Fibroblast of lung (primary cell): ENCODE data around the gene GDPD3. TPM values are rescaled to one million over a fixed set of nuclear protein-coding genes. Genes with fewer than 3 reads are reported as not detected.

Experiments
- DNase-seq, 2 donors: peaks; one replicate each; pipeline versions ENCODE4 v3.0.0 to v3.0.0-alpha.2; 2010; ENCODE audit warnings: low read depth in 2 of 2
- H2AFZ ChIP-seq: 2 replicates; pipeline ENCODE4 v1.5.1; 2012; ENCODE audit warnings: low read length, control low read depth, inconsistent platforms
- H3K27ac ChIP-seq: 2 replicates; pipeline ENCODE4 v1.5.1; 2011; ENCODE audit warnings: low read length, control low read depth; ENCODE audit not compliant: insufficient read depth
- H3K27me3 ChIP-seq: 2 replicates; pipeline ENCODE4 v1.5.1; 2011; ENCODE audit warnings: mild to moderate bottlenecking, low read length; ENCODE audit not compliant: control insufficient read depth, insufficient read depth
- H3K36me3 ChIP-seq: 2 replicates; pipeline ENCODE4 v1.5.1; 2011; ENCODE audit warnings: low read length; ENCODE audit not compliant: control insufficient read depth, insufficient read depth
- H3K4me1 ChIP-seq: 2 replicates; pipeline ENCODE4 v1.5.1; 2011; ENCODE audit warnings: low read length; ENCODE audit not compliant: control insufficient read depth, insufficient read depth; ENCODE audit errors: extremely low read depth
- H3K4me2 ChIP-seq: 2 replicates; pipeline ENCODE4 v1.5.1; 2011; ENCODE audit warnings: low read length, control low read depth; ENCODE audit not compliant: insufficient read depth; ENCODE audit errors: extremely low read depth
- H3K4me3 ChIP-seq, 4 experiments: fragments of 200-600 bp in 1 of 4; sonication (generic) in 1 of 4; replicated peaks in 1 of 4; 2 replicates each; pipeline ENCODE4 v1.5.1; 2011 to 2016; ENCODE audit warnings: low read length in 4 of 4, low read depth in 3 of 4, mild to moderate bottlenecking in 3 of 4, control low read depth in 2 of 4, inconsistent platforms in 1 of 4, mixed read lengths in 1 of 4; ENCODE audit not compliant: insufficient read depth in 1 of 4; ENCODE audit errors: control extremely low read depth in 1 of 4
- H3K79me2 ChIP-seq: 2 replicates; pipeline ENCODE4 v1.5.1; 2012; ENCODE audit warnings: mild to moderate bottlenecking, low read length, inconsistent platforms; ENCODE audit not compliant: control insufficient read depth, insufficient read depth
- H3K9ac ChIP-seq: 2 replicates; pipeline ENCODE4 v1.5.1; 2011; ENCODE audit warnings: mild to moderate bottlenecking, low read length, control low read depth; ENCODE audit not compliant: insufficient read depth
- H3K9me3 ChIP-seq: 2 replicates; pipeline ENCODE4 v1.5.1; 2012; ENCODE audit warnings: low read depth, low read length; ENCODE audit not compliant: control insufficient read depth, insufficient read depth
- H4K20me1 ChIP-seq: 2 replicates; pipeline ENCODE4 v1.5.1; 2011; ENCODE audit warnings: low read length; ENCODE audit not compliant: control insufficient read depth, insufficient read depth; ENCODE audit errors: extremely low read depth
- EZH2 ChIP-seq: IDR thresholded peaks from 2 replicates; pipeline ENCODE4 v1.5.1; 2012; ENCODE audit warnings: low read length, control low read depth, mild to moderate bottlenecking; ENCODE audit errors: missing control alignments
- polyA plus RNA-seq, 2 donors: library from polyadenylated mRNA; depleted of rRNA in 1 of 2; stranded (reverse) in 1 of 2; unstranded in 1 of 2; fragments of >200 nt; gene quantifications; 2 replicates each; pipeline ENCODE4 v1.2.1, GENCODE V29; 2011 to 2012; ENCODE audit warnings: missing spikeins in 1 of 2
- total RNA-seq: library from RNA; depleted of rRNA; stranded (reverse); fragments of >200 nt; gene quantifications from 2 replicates; pipeline ENCODE4 v1.2.1, GENCODE V29; 2014
- TF ChIP-seq, protein P1 (sequence below), 2 donors: IDR thresholded peaks in 1 of 2; conservative IDR thresholded peaks in 1 of 2; 1 replicate in 1 of 2; 2 replicates in 1 of 2; pipeline ENCODE4 v1.5.1; 2011 to 2012; ENCODE audit warnings: low read length in 2 of 2, control low read depth in 1 of 2, inconsistent platforms in 1 of 2, low read depth in 1 of 2, mild to moderate bottlenecking in 1 of 2

Gene GDPD3
- total and polyA plus RNA-seq, 2 donors (not counting 1 experiment from before 2014, with no cell fraction given), result 1.2 TPM

DNA sequence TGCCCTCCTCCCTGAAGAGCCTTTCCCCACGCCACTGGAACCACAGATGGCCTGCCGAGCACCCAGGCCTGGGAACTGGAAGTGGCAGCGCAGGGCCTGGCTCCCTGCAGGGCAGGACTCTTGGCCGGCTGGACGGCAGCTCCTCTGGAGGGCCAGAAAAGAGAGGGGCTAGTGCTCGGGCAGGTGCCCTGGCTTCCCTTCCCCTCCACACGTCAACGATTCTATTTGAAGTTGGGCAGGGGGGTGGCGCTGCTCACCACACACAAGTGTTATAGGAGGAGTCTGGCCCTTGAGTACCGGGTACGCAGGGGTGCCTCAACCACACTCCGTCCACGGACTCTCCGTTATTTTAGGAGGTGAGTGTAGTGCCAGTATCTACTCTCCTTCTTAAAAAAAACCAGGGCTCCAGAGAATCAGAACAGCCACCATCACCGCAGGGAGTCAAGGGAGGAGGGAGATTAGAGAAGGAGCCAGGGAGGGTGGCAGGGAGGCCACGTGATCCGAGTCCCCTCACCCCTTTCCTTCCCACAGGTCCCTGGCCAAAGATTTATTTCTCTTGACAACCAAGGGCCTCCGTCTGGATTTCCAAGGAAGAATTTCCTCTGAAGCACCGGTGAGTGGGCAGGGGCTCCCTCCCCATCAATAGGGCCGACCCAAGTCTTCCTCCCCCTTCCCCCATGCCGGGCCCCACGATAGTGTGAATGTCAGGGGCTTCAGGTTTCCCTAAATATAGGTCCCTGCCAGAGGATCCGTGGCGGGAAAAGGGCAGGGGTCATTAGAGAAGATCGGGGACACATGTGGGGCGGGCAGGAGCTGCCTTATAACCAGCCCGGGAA, 49.2 kb downstream of the GDPD3 start:
- peak overlapping the region; percentile 92 for H3K4me2 ChIP-seq
- H3K36me3 ChIP-seq, result peaks cover 17% of the 10 kb centered on the region
- TF ChIP-seq, protein P1, sequence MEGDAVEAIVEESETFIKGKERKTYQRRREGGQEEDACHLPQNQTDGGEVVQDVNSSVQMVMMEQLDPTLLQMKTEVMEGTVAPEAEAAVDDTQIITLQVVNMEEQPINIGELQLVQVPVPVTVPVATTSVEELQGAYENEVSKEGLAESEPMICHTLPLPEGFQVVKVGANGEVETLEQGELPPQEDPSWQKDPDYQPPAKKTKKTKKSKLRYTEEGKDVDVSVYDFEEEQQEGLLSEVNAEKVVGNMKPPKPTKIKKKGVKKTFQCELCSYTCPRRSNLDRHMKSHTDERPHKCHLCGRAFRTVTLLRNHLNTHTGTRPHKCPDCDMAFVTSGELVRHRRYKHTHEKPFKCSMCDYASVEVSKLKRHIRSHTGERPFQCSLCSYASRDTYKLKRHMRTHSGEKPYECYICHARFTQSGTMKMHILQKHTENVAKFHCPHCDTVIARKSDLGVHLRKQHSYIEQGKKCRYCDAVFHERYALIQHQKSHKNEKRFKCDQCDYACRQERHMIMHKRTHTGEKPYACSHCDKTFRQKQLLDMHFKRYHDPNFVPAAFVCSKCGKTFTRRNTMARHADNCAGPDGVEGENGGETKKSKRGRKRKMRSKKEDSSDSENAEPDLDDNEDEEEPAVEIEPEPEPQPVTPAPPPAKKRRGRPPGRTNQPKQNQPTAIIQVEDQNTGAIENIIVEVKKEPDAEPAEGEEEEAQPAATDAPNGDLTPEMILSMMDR (conservative IDR thresholded peaks at IDR 0.05 in 1 of 2, IDR thresholded peaks at IDR 0.05 in 1 of 2; ENCODE audit: low read depth in 1 of 2, low read length in 2 of 2), result peak; percentile 14 to 20
- TF ChIP-seq EZH2, result no peak
- H3K9me3 ChIP-seq, result no peaks in the 10 kb centered on the region
- peaks cover 34% of the 10 kb centered on the region for H3K79me2 ChIP-seq
- H3K27ac ChIP-seq, result peak overlapping the region; percentile 99
- H2AFZ ChIP-seq, result peak overlapping the region; percentile 74
- peak overlapping the region; percentile 98 for H3K9ac ChIP-seq
- DNase-seq, result peak; percentile 52
- no peaks in the 10 kb centered on the region for H4K20me1 ChIP-seq
- no peaks in the 10 kb centered on the region for H3K27me3 ChIP-seq
- peak overlapping the region; percentile 54 to 64 (median 56) for H3K4me3 ChIP-seq
- peaks cover 27% of the 10 kb centered on the region for H3K4me1 ChIP-seq

DNA sequence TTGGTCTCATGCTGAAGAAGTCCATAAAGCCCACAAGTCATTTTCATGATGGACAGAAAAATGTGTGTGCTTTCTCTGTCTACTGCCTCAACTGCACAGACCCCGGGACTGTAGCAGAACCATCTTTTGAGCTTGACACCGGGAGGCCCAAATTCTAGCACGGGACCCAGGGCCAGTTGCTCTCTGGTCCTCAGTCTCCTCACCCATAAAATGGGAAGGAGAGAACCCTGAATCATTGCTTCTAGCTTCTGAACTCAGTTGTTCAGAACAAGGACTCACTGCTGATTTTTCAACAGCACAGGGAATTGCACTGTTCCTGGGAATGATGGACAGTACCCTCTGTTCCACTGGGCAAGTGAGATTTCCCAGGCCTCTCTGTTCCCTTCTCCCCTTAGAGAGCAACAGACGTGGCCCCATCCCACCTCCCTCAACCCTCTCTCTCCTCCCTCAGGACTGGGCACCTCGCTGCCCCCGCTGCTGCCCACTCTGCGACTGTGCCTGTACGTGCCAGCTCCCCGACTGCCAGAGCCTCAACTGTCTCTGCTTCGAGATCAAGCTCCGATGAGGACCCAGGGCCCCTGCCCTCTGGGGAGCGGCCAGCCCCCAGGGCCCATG, 50.0 kb downstream of the GDPD3 start:
- peak overlapping the region; percentile 98 for H3K9ac ChIP-seq
- peaks cover 27% of the 10 kb centered on the region for H3K79me2 ChIP-seq
- H4K20me1 ChIP-seq, result no peaks in the 10 kb centered on the region
- no peaks in the 10 kb centered on the region for H3K27me3 ChIP-seq
- peak overlapping the region; percentile 74 for H2AFZ ChIP-seq
- peaks cover 11% of the 10 kb centered on the region for H3K36me3 ChIP-seq
- peaks cover 22% of the 10 kb centered on the region for H3K4me1 ChIP-seq
- no peaks in the 10 kb centered on the region for H3K9me3 ChIP-seq
- H3K4me3 ChIP-seq, result peak overlapping the region in 1 of 4 experiments; percentile 56
- peak overlapping the region; percentile 99 for H3K27ac ChIP-seq
- TF ChIP-seq, protein P1 (conservative IDR thresholded peaks at IDR 0.05 in 1 of 2, IDR thresholded peaks at IDR 0.05 in 1 of 2; ENCODE audit: low read depth in 1 of 2, low read length in 2 of 2), result no peak
- no peak for TF ChIP-seq EZH2
- DNase-seq, result no peak
- peak overlapping the region; percentile 92 for H3K4me2 ChIP-seq

DNA sequence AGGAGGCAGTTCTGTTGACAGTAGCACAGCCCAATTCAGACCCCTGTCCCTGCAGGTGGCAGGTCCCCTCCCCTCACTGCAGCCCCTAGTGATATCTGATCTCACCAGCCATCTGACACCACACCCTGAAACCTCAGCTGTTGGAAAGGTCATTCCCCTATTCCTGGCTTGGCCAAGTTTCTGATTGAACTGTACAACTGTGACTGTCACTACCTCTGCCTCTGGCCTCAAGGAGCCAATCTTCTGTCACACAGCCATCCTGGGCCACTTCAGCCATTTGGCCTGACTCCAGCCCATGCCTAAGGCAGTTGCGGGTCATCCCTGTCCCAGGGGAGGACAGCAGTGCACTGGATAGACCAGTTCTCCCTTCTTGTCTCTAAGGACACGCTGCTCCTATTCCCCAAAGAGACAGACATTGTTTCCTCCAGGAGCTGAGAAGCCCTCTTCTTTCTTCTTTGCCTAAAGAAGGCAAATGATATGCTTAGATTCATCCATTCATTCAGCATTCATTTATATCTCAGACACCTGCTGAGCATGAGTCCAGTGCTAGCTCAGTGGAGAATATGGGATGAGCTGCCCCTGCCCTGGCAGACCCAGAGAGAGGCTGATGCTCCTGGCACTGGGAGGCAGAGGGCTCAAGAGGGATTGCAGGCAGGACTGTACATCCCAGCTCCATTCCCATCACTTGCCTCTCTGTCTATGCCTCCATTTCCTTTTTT, 52.3 kb downstream of the GDPD3 start:
- H3K27me3 ChIP-seq, result no peaks in the 10 kb centered on the region
- no peaks in the 10 kb centered on the region for H3K36me3 ChIP-seq
- no peak overlapping the region for H2AFZ ChIP-seq
- no peak overlapping the region for H3K4me2 ChIP-seq
- DNase-seq, result no peak
- TF ChIP-seq, protein P1 (conservative IDR thresholded peaks at IDR 0.05 in 1 of 2, IDR thresholded peaks at IDR 0.05 in 1 of 2; ENCODE audit: low read depth in 1 of 2, low read length in 2 of 2), result no peak
- no peak for TF ChIP-seq EZH2
- no peak overlapping the region for H3K4me3 ChIP-seq
- H3K9ac ChIP-seq, result no peak overlapping the region
- peaks cover 4% of the 10 kb centered on the region for H3K79me2 ChIP-seq
- H3K4me1 ChIP-seq, result peaks cover 16% of the 10 kb centered on the region
- H4K20me1 ChIP-seq, result no peaks in the 10 kb centered on the region
- no peak overlapping the region for H3K27ac ChIP-seq
- no peaks in the 10 kb centered on the region for H3K9me3 ChIP-seq
